T-cell (primary cell): Measurements from ENCODE around the gene INPP4A. TPM values are rescaled to one million over a fixed set of nuclear protein-coding genes. Genes with fewer than 3 reads are reported as not detected.

Experiments used
- ATAC-seq, 4 experiments: fragments of 200-7000 bp in 3 of 4; fragments of 150-1000 bp in 1 of 4; cut with Tn5 transposase; replicated peaks in 1 of 4; 1 replicate in 3 of 4; 2 replicates in 1 of 4; pipeline ENCODE4 v1.10.0; 2021; ENCODE audit warnings: moderate library complexity in 3 of 4, mild to moderate bottlenecking in 2 of 4, moderate number of reproducible peaks in 1 of 4
- CTCF ChIA-PET, 2 donors: fragments of 300-600 bp; sonication (Branson Sonifier 250); formaldehyde crosslinking; loops; one replicate each; lab custom pipeline; 2022; ENCODE audit warnings: antibody characterized with exemption in 2 of 2; lab: Charles Lee
- POLR2A ChIA-PET, 2 donors: fragments of 300-600 bp; sonication (Branson Sonifier 250); formaldehyde crosslinking; loops; one replicate each; lab custom pipeline; 2022; ENCODE audit warnings: antibody characterized with exemption in 2 of 2; lab: Charles Lee
- DNase-seq, 35 experiments: peaks; one replicate each; pipeline versions ENCODE4 v3.0.0 to v3.0.0-alpha.2; 2013 to 2023
- H3K27ac ChIP-seq: one replicate; pipeline ENCODE4 v1.5.1; 2013; ENCODE audit warnings: low read length
- H3K27me3 ChIP-seq, 2 experiments: replicated peaks in 1 of 2; 1 replicate in 1 of 2; 2 replicates in 1 of 2; pipeline versions ENCODE4 v1.6.1 to v1.7.0; 2013; ENCODE audit warnings: low read length in 1 of 2, mixed read lengths in 1 of 2; ENCODE audit not compliant: control insufficient read depth in 2 of 2, insufficient read depth in 2 of 2; ENCODE audit errors: extremely low read depth in 1 of 2
- H3K36me3 ChIP-seq, 2 donors: 1 replicate in 1 of 2; 2 replicates in 1 of 2; pipeline versions ENCODE4 v1.6.1 to v1.7.0; 2013; ENCODE audit warnings: low read length in 1 of 2; ENCODE audit not compliant: control insufficient read depth in 2 of 2, insufficient read depth in 1 of 2; ENCODE audit errors: extremely low read depth in 1 of 2
- H3K4me1 ChIP-seq, 2 experiments: 1 replicate in 1 of 2; 2 replicates in 1 of 2; pipeline versions ENCODE4 v1.6.1 to v1.7.0; 2013; ENCODE audit warnings: low read length in 2 of 2, mixed read lengths in 1 of 2; ENCODE audit not compliant: insufficient read depth in 2 of 2, control insufficient read depth in 1 of 2; ENCODE audit errors: extremely low read depth in 1 of 2
- H3K4me3 ChIP-seq, 2 donors: 1 replicate in 1 of 2; 2 replicates in 1 of 2; pipeline versions ENCODE4 v1.5.1 to v1.7.0; 2013; ENCODE audit warnings: mild to moderate bottlenecking in 2 of 2, low read length in 1 of 2, moderate library complexity in 1 of 2; ENCODE audit not compliant: control insufficient read depth in 1 of 2; ENCODE audit errors: extremely low read depth in 1 of 2
- H3K9me3 ChIP-seq: 2 replicates; pipeline ENCODE4 v1.7.0; 2013
- H3K27ac Mint-ChIP-seq, 2 donors: one replicate each; pipeline ENCODE4 v1.8.0; 2020 to 2021; ENCODE audit warnings: mild to moderate bottlenecking in 2 of 2, mixed read lengths in 2 of 2
- H3K27me3 Mint-ChIP-seq, 2 donors: one replicate each; pipeline ENCODE4 v1.8.0; 2021 to 2022; ENCODE audit warnings: mixed read lengths in 2 of 2
- H3K36me3 Mint-ChIP-seq: one replicate; pipeline ENCODE4 v1.8.0; 2021; ENCODE audit warnings: mixed read lengths
- H3K4me1 Mint-ChIP-seq, 3 donors: one replicate each; pipeline ENCODE4 v1.8.0; 2020 to 2022; ENCODE audit warnings: mixed read lengths in 3 of 3, mild to moderate bottlenecking in 1 of 3
- H3K4me3 Mint-ChIP-seq, 3 donors: one replicate each; pipeline ENCODE4 v1.8.0; 2020 to 2022; ENCODE audit warnings: mild to moderate bottlenecking in 3 of 3, mixed read lengths in 3 of 3, moderate library complexity in 3 of 3
- H3K9me3 Mint-ChIP-seq, 3 donors: one replicate each; pipeline ENCODE4 v1.8.0; 2020 to 2022; ENCODE audit warnings: mixed read lengths in 3 of 3
- WGBS: methylation state at CpG from one replicate; pipeline ENCODE4 v1.1.5; 2013; ENCODE audit warnings: missing lambda C conversion rate; ENCODE audit not compliant: insufficient coverage; 5-methylcytosine and 5-hydroxymethylcytosine counted together
- total RNA-seq, 35 experiments: library from RNA in 6 of 35; stranded (reverse) in 6 of 35; fragments of 120-200 nt in 1 of 35; gene quantifications; one replicate each; pipeline versions ENCODE4 v1.2.1 to v1.2.4 and lab custom pipeline; 2013 to 2026

INPP4A gene
- total RNA-seq, 5 donors from 2014 or later (not counting 1 experiment from before 2014, with no cell fraction given) = 126 to 153 (median 136) TPM

GRCh38 chr2:98601532-98602132, 157.0 kb downstream of the INPP4A start:
- 71% methylated on average over 1 of the region's 3 CpGs for WGBS
- DNase-seq (peak in 1 of 35 experiments; percentile 33), ATAC-seq (peak; percentile 46 to 60 (median 58))
- no peaks in the 10 kb centered on the region for H3K27me3 ChIP-seq
- H3K9me3 ChIP-seq = no peaks in the 10 kb centered on the region
- ChIA-PET CTCF (no interaction called here), POLR2A (interaction anchor here (0.7 kb wide), 2 partner anchors 43 to 47 kb away, joined by 7 read pairs; no protein-coding TSS in a partner anchor)
- H3K27ac ChIP-seq = peak overlapping the region; percentile 15
- H3K9me3 Mint-ChIP-seq = no peaks in the 10 kb centered on the region
- no peak overlapping the region for H3K4me3 ChIP-seq
- peak overlapping the region; percentile 31 to 39 for H3K27ac Mint-ChIP-seq
- peaks cover 30 to 32% (median 32%) of the 10 kb centered on the region in 3 donors for H3K4me1 Mint-ChIP-seq
- peaks cover 24% of the 10 kb centered on the region for H3K36me3 Mint-ChIP-seq
- no peaks in the 10 kb centered on the region for H3K27me3 Mint-ChIP-seq
- H3K4me3 Mint-ChIP-seq = no peak overlapping the region
- H3K36me3 ChIP-seq = peaks cover 0 to 48% of the 10 kb centered on the region in 2 donors
- H3K4me1 ChIP-seq = peaks cover 1 to 7% of the 10 kb centered on the region in 2 experiments

GRCh38 chr2:98604547-98604946, 159.9 kb downstream of the INPP4A start:
- ChIA-PET POLR2A (interaction anchor here in 1 of 2 donors (0.6 kb wide), 1 partner anchor 886 kb away, joined by 3 read pairs; no protein-coding TSS in a partner anchor), CTCF (no interaction called here)
- H3K27ac Mint-ChIP-seq = peak overlapping the region; percentile 29 to 94
- H3K36me3 Mint-ChIP-seq = peaks cover 14% of the 10 kb centered on the region
- H3K36me3 ChIP-seq = peaks cover 0 to 31% of the 10 kb centered on the region in 2 donors
- H3K27me3 ChIP-seq = no peaks in the 10 kb centered on the region
- peaks cover 14 to 24% of the 10 kb centered on the region in 2 experiments for H3K4me1 ChIP-seq
- no peaks in the 10 kb centered on the region for H3K27me3 Mint-ChIP-seq
- H3K4me3 ChIP-seq = no peak overlapping the region
- peak overlapping the region; percentile 6 for H3K27ac ChIP-seq
- DNase-seq (no peak), ATAC-seq (no peak)
- H3K9me3 Mint-ChIP-seq = no peaks in the 10 kb centered on the region
- peaks cover 40 to 46% (median 42%) of the 10 kb centered on the region in 3 donors for H3K4me1 Mint-ChIP-seq
- no peaks in the 10 kb centered on the region for H3K9me3 ChIP-seq
- no peak overlapping the region for H3K4me3 Mint-ChIP-seq
- no CpG with 5 or more reads among the region's 2 CpGs for WGBS

- no peak for DNase-seq
- Histone ChIP-seq H3K27ac (no peak overlapping the region), H3K9me3 (no peaks in the 10 kb centered on the region), H3K4me3 (no peak overlapping the region), H3K36me3 (peaks cover 0 to 26% of the 10 kb centered on the region in 2 donors), H3K27me3 (no peaks in the 10 kb centered on the region), H3K4me1 (peaks cover 18 to 28% of the 10 kb centered on the region in 2 experiments)
- Mint-ChIP-seq H3K36me3 (peaks cover 10% of the 10 kb centered on the region), H3K4me1 (peaks cover 46 to 52% (median 47%) of the 10 kb centered on the region in 3 donors), H3K4me3 (no peak overlapping the region), H3K27ac (peak overlapping the region; percentile 77 to 94), H3K9me3 (no peaks in the 10 kb centered on the region), H3K27me3 (no peaks in the 10 kb centered on the region)
- ChIA-PET POLR2A (interaction anchor here (0.5 to 0.6 kb wide), 2 partner anchors 8 to 106 kb away, joined by 3 read pairs; no protein-coding TSS in a partner anchor), CTCF (no interaction called here)
- ATAC-seq = no peak
- WGBS = 100% methylated on average over 1 of the region's 3 CpGs
Observed at GRCh38 chr2:98605076-98605475, 160.4 kb downstream of the INPP4A start.

- H3K4me1 Mint-ChIP-seq = peaks cover 59 to 65% (median 61%) of the 10 kb centered on the region in 3 donors
- POLR2A ChIA-PET = no interaction called here
Observed at GRCh38 chr2:98606431-98606830, 161.8 kb downstream of the INPP4A start.

GRCh38 chr2:98607104-98607503, 162.4 kb downstream of the INPP4A start:
- Mint-ChIP-seq H3K27me3 (no peaks in the 10 kb centered on the region), H3K27ac (peak overlapping the region; percentile 87 to 94), H3K4me1 (peaks cover 61 to 70% (median 65%) of the 10 kb centered on the region in 3 donors), H3K9me3 (no peaks in the 10 kb centered on the region), H3K4me3 (peak overlapping the region; percentile 85 to 95 (median 90)), H3K36me3 (peaks cover 21% of the 10 kb centered on the region)
- peaks cover 0 to 20% of the 10 kb centered on the region in 2 donors for H3K36me3 ChIP-seq
- peaks cover 22 to 34% of the 10 kb centered on the region in 2 experiments for H3K4me1 ChIP-seq
- H3K27me3 ChIP-seq = no peaks in the 10 kb centered on the region
- peak overlapping the region; percentile 93 for H3K27ac ChIP-seq
- DNase-seq = no peak
- H3K4me3 ChIP-seq = no peak overlapping the region
- no peaks in the 10 kb centered on the region for H3K9me3 ChIP-seq
- no CpG with 5 or more reads among the region's 6 CpGs for whole genome bisulfite sequencing
- ChIA-PET CTCF (interaction anchor here in 1 of 2 donors (1.1 kb wide), 1 partner anchor 11 kb away, joined by 3 read pairs; no protein-coding TSS in a partner anchor), POLR2A (interaction anchor here in 1 of 2 donors (0.6 to 1.2 kb wide), 2 partner anchors 10 to 13 kb away, joined by 3 read pairs; no protein-coding TSS in a partner anchor)
- ATAC-seq = no peak

More at GRCh38 chr2:98606431-98606830, 161.8 kb downstream of the INPP4A start:
- H3K27me3 Mint-ChIP-seq = no peaks in the 10 kb centered on the region
- H3K36me3 ChIP-seq = peaks cover 0 to 24% of the 10 kb centered on the region in 2 donors
- peak overlapping the region; percentile 17 to 95 (median 90) for H3K4me3 Mint-ChIP-seq
- H3K4me3 ChIP-seq = no peak overlapping the region
- peak overlapping the region; percentile 93 for H3K27ac ChIP-seq
- peaks cover 22 to 34% of the 10 kb centered on the region in 2 experiments for H3K4me1 ChIP-seq
- no peaks in the 10 kb centered on the region for H3K9me3 ChIP-seq
- no peaks in the 10 kb centered on the region for H3K27me3 ChIP-seq
- no peak for DNase-seq
- WGBS = 90% methylated on average over 7 of the region's 7 CpGs
- peaks cover 16% of the 10 kb centered on the region for H3K36me3 Mint-ChIP-seq
- CTCF ChIA-PET = no interaction called here
- ATAC-seq = no peak
- peak overlapping the region; percentile 87 to 94 for H3K27ac Mint-ChIP-seq
- no peaks in the 10 kb centered on the region for H3K9me3 Mint-ChIP-seq

GRCh38 chr2:98607741-98608115, 163.1 kb downstream of the INPP4A start:
- peak overlapping the region; percentile 92 to 95 for H3K4me3 ChIP-seq
- H3K27ac ChIP-seq = peak overlapping the region; percentile 93
- CTCF ChIA-PET = interaction anchor here in 1 of 2 donors (1.1 kb wide), 1 partner anchor 11 kb away, joined by 3 read pairs; no protein-coding TSS in a partner anchor
- Mint-ChIP-seq H3K27me3 (no peaks in the 10 kb centered on the region), H3K27ac (peak overlapping the region; percentile 87 to 94), H3K4me1 (peaks cover 61 to 70% (median 66%) of the 10 kb centered on the region in 3 donors), H3K9me3 (no peaks in the 10 kb centered on the region), H3K36me3 (peaks cover 21% of the 10 kb centered on the region), H3K4me3 (peak overlapping the region; percentile 85 to 95 (median 90))
- POLR2A ChIA-PET = interaction anchor here in 1 of 2 donors (1.2 kb wide), 1 partner anchor 10 kb away, joined by 3 read pairs; no protein-coding TSS in a partner anchor
- WGBS = 0% methylated on average over 4 of the region's 7 CpGs
- peaks cover 0 to 19% of the 10 kb centered on the region in 2 donors for H3K36me3 ChIP-seq
- ATAC-seq (peak in 3 of 4 experiments; percentile 1 to 13 (median 1)), DNase-seq (no peak)
- peaks cover 22 to 34% of the 10 kb centered on the region in 2 experiments for H3K4me1 ChIP-seq
- H3K27me3 ChIP-seq = no peaks in the 10 kb centered on the region
- no peaks in the 10 kb centered on the region for H3K9me3 ChIP-seq
